HG02571 (cell line): ENCODE results near the gene MIPOL1.
"Not testable (repeated sequence)": the region's sequence is repeated elsewhere in the genome, so short reads cannot be mapped to it uniquely, and the experiment has no call there.

ENCODE experiments used
- ATAC-seq: cut with Tn5 transposase; IDR thresholded peaks from one replicate; pipeline ENCODE4 v1.9.1; 2021; ENCODE audit warnings: mild to moderate bottlenecking, moderate library complexity; ENCODE audit not compliant: unreplicated experiment

Gene MIPOL1

DNA sequence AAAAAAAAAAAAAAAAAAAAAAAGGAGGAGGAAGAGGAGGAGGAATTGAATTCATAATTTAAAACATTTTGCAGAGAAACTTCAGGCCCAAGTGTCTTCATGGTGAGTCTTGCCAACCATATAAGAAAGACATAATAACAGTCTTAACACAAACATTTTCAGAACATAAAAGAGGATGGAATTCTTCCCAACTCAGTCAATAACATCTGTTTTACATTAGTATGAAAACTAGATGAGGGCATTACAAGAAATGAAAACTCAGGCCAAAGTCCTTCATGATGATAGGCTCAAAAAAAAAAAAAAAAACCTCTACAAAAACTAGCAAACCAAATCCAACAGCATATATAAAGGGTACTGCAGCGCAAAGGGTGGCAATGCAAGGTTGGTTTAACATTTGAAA, 245.7 kb downstream of the MIPOL1 start:
- no peak for ATAC-seq

DNA sequence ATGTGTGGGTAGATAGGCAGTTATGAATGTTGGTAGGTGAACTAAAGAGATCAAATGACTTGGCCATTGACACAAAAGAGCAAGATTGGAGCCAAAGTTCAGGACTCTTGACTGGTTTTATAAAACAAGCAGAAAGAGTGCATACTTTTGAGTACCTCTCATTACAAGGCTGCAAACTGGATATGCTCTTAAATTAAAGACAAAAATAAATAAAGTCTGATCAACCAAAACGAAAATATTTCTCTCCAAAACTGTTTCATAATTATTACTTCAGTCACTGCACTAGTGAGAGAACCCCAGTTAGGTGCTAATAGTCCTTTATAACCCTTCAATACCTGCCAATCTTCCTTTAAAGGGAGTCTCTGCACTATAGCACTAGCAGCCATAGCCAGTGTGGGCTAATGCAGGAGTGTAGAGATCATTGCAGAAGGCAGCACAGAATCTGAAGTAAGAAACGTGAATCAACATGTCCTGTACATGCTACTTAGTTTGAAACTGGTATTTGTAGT, 250.2 kb downstream of the MIPOL1 start:
- no peak for ATAC-seq

DNA sequence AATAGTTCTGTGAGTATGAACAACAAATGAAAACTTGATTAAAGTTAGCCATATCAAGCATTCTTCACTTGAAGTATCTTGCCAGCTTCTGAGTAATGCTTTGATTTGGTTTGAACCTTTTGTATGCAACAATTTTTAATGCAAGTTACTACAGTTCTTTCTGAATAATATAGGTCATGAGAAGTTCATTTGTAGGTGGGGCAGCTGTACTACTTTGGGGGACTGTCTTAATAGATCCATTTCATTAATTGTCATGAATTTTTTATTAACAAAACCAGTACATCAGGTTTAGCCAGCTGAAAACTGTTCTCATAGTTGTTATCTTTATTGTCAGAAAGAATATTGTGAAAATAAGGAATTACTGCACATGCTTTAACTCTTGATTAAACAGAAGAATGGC, 254.6 kb downstream of the MIPOL1 start:
- no peak for ATAC-seq

DNA sequence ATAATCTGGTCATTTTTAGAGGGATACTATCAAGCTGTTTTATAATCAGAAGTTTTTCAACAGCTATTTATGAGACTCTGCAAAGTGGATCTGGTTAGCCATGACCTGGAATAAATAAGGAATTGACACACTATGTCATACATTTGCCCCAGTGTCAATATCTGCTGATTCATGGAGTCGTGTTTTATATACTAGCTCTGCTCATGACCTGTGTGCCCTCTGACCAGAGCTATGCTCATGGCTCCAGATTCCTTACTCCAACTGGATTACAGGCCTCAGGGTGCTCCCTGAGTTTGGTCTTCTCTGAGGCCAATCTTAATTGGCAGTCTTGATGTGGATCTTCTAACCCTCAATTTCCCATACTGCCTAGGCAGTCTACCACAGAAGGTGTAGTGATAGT, 256.2 kb downstream of the MIPOL1 start:
- ATAC-seq = no peak

DNA sequence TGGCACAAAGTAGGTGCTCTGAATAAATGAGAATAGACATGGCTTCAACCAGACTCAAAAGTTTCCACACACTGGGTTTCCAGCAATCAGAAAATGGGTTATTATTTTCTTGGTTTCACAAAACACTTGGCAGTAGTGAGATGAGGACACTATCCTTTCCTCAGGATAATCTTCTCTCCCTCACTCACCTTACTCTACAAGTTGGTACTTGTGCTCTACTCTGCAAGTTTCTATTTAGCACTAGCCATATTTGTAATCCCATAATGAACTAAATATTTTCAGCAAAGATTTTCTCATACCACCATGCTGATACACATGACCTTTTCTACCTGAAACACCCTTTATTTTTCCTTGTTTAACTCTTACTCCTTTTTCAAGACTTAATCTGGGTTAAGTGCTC, 259.6 kb downstream of the MIPOL1 start:
- ATAC-seq = no peak

DNA sequence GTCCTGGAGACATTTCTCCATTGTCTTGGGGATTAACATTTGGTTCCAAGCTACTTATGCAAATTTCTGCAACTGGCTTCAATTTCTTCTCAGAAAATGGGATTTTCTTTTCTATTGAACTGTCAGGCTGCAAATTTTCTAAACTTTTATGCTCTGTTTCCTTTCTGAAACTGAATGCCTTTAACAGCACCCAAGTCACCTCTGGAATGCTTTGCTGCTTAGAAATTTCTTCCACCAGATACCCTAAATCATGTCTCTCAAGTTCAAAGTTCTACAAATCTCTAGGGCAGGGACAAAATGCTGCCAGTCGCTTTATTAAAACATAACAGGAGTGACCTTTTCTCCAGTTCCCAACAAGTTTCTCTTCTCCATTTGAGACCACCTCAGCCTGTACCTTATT, 264.7 kb downstream of the MIPOL1 start:
- ATAC-seq = not testable (repeated sequence)

DNA sequence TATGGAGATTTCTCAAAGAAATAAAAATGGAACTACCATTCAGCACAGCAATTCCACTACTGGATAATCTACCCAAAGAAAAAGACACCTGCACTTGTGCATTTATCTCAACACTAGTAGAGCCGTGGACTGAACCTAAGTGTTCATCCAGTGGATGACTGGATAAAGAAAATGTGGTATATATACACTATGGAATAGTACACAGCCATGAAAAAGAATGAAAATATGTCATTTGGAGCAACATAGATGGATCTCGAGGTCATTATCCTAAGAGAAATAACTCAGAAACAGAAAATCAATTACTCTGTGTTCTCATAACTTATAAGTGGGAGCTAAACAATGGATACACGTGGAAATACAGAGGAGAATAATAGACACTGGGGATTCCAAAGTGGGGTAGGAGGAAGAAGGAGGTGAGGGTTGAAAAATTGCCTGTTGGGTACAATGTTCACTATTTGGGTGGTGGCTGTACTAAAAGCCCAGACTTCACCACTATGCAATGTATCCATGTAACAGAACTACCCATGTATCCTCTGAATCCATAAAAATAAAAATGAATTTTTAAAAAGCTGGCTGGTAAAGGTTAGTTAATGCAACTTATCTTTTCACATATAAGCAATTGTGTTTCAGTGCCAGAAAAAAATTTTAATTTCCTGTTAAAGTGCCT, 266.6 kb downstream of the MIPOL1 start:
- ATAC-seq = no peak

DNA sequence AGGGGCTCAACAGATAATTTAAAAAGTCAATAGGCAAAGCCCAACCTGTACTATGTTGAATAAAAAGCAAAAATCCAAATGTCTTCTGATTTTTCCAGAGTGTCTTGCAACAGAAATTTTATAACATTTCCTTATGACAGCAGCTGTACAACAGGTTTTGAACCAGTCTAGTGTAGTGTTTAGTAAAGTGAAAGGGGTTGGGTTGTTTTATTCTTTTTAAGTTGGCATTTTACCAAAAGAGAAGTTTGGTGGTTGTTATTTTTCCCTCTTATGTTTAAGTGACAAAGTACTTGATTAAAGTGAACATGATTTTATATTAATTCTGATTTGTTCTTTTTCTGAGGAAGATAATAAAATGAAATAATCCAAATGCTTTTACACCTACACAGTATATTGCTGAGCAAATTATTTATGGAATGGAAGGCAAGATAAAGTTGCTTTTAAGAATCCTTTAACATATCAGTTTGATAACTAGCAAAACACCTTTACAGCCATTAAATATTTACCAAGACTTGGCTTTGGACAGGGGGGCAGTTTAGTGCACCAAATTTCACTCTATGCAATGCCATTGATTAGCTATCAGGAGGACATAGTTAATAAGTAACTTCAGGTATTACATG, 268.4 kb downstream of the MIPOL1 start:
- no peak for ATAC-seq

DNA sequence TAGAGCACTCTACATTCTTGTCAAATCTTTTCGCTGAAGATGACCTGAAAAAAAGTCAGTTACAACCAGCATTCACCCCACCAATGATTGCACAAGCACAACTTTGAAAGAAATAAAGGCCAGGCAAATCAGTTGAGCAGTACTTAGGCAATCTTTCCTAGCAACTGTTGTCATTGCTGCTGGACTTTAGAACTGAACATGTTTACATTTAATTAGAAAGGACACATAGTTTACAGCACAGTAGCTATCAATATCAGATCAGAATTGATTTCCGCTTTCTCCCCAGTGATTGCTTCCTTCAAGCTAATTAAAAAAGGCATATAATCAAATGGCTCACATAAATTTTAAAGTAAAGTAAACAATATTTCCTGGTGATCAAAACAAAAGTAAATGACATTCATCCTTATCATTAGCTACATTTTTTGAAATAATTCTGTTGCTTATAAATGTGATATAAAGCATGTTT, 268.9 kb downstream of the MIPOL1 start:
- no peak for ATAC-seq

DNA sequence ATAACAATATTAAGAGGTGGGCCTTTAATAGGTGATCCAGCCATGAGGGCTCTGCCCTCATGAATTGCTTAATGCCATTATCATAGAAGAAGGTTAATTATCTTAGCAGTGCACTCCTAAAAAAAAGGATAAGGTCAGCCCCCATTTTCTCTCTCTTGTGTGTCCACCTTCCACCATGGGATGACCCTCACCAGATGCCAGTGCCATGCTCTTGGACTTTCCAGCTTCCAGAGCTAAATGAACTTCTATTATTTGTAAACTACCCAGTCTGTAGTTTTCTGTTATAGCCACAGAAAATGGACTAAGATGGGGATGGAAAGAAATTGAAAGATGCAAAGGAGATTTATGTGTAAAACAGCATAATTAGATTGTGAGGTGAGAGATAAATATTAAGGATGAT, 271.9 kb downstream of the MIPOL1 start:
- no peak for ATAC-seq

DNA sequence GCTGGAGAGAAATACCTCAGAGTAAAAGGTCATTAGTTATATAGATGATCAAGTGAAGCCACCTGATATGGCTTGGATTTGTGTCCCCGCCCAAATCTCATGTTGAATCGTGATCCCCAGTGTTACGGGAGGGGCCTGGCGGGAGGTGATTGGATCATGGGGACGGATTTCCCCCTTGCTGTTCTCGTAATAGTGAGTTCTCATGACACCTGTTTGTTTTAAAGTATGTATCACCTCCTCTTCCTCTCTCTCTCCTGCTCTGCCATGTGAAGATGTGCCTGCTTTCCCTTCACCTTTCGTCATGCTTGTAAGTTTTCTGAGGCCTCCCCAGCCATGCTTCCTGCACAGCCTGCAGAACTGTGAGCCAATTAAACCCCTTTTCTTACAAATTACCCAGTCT, 272.5 kb downstream of the MIPOL1 start:
- no peak for ATAC-seq

DNA sequence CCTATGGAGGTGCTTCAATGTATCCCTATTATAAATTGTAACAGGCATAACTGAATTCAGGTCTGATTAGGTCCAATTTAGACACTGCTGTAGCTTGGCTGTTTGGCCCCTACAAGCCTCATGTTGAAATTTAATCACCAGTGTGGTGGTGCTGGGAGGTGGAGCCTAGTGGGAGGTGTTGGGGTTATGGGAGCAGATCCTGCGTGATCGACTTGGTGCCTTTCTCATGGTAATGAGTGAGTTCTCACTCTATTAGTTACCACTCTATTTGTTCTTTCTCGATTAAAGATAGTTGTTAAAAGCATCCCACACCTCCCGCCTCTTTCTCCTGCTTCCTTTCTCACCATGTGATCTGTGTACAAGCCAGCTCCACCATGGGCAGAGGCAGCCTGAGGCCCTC, 275.2 kb downstream of the MIPOL1 start:
- no peak for ATAC-seq

DNA sequence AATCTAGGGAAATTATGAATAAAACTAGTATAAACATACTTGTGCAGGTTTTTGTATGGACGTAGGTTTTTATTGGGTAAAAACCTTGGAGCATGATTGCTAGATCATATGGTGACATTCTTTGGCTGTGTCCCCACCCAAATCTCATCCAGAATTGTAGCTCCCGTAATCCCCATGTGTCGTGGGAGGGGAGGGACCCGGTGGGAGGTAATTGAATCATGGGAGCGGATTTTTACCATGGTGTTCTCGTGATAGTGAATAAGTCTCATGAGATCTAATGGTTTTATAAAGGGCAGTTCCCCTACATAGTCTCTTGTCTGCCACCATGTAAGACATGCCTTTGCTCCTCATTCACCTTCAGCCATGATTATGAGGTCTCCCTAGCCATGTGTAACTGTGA, 276.5 kb downstream of the MIPOL1 start:
- no peak for ATAC-seq

DNA sequence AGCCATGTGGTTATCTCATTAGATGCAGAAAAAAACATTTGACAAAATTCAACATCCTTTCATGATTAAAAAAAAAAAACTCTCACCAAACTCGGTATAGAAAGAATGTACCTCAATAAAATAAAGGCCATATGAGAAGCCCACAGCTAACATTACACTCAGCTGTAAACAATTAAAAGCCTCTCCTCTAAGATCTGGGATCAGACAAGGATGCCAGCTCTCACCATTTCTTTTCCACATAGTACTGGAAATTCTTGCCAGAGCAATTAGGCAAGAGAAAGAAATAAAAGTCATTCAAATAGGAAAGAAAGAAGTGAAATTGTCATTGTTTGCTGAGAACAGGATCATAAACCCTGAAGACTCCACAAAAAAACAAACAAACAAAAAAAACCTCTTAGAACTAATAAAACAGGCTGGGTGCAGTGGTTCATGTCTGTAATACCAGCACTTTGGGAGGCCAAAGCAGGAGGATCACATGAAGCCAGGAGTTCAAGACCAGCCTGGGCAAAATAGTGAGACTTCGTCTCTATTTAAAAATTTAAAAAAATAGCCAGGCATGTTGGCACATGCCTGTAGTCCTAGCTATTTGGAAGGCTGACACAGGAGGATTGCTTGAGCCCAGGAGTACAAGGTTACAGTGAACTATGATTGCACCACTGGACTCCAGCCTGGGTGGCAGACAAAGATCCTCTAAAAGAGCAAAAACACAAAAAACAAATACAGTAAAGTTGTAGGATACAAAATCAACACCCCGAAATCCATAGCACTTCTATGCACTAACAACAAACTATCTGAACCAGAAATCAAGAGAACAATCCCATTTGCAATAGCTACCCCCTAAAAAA, 282.9 kb downstream of the MIPOL1 start:
- no peak for ATAC-seq

DNA sequence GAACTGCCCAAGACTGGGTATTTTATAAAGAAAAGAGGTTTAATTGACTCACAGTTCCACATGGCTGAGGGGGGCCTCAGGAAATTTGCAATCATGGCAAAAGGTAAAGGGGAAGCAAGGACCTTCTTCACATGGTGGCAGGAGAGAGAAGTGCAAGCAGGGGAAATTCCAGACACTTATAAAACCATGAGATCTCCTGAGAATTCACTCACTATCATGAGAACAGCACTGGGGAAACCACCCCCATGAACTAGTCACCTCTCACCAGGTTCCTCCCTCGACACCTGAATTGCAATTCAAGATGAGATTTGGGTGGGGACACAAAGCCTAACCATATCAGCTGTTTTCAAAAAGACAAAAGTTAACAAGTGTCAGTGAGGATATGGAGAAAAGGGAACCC, 284.7 kb downstream of the MIPOL1 start:
- ATAC-seq = no peak

DNA sequence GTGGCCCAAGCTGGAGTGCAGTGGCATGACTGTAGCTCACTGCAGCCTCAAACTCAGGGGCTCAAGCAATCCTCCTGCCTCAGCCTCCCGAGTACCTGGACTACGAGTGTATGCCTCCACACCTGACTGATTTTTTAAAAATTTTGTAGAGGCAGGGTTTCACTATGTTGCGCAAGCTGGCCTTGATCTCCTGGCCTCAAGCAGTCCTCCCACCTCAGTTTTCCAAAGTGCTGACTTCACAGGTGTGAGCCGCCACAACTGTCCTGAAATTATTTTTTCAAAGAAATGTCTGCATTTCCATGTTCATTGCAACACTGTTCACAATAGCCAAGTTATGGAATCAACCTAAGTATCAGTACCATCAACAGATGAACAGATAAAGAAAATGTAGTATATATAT, 285.9 kb downstream of the MIPOL1 start:
- no peak for ATAC-seq

DNA sequence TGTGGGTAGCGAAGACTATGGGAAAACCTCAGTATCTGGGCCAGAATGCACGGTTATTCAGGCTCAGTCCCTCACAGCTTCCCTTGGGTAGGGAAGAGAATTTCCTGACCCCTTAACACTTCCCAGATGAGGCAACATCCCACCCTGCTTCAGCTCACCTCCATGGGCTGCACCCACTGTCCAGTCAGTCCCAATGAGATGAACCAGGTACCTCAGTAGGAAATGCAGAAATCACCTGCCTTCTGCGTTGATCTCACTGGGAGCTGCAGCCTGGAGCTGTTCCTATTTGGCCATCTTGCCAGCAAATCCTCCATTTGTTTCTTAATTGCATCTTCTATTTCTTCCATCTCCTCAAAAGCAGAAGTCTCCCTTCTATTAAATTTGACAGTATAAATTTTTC, 292.9 kb downstream of the MIPOL1 start:
- ATAC-seq = no peak

DNA sequence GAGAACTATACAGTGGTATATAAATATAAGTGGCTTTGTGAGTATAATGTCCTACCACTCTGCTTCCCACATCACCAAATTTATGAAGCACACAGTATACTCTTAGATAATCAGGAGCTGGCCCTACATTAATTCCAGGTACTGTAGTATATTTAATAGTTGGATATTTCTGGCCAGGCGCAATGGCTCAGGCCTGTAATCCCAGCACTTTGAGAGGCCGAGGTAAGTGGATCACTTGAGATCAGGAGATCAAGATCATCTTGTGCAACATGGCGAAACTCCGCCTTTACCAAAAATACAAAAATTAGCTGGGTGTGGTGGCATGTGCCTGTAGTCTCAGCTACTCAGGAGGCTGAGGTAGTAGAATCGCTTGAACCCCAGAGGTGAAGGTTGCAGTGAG, 293.3 kb downstream of the MIPOL1 start:
- ATAC-seq = no peak

DNA sequence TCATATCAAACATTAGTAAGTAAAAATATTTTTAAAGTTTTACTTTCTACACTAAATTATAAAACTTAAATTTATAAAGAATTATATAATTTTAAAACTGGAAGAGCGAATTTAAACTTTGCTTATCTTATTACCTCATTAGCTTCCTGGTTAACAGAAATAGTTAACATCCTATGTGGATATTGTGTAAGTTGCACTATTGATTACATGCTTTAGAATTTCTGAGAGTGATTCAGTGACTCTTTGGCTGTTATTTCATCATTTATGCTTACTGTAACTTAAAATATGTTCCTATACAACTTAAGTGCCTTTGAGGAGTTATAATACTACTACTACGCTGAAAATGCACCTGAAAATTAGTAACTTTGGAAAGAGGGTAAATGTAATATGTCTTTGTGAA, 295.9 kb downstream of the MIPOL1 start:
- no peak for ATAC-seq

DNA sequence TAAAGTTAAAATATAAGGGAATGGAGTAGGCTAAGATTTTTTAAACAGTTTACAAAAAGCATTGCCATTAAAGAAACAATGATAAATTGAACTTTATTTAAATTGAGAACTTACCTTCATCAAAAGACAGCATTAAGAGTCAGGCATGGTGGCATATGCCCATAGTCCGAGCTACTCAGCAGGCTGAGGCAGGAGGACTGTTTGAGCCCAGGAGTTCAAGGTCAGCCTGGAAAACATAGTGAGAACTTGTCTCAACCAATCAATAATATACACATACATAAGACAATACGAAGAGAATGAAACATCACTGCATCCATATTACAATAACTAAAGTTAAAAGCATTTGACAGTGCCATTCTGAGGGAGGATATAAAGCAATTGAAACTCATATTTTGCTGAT, 299.7 kb downstream of the MIPOL1 start:
- ATAC-seq = no peak

DNA sequence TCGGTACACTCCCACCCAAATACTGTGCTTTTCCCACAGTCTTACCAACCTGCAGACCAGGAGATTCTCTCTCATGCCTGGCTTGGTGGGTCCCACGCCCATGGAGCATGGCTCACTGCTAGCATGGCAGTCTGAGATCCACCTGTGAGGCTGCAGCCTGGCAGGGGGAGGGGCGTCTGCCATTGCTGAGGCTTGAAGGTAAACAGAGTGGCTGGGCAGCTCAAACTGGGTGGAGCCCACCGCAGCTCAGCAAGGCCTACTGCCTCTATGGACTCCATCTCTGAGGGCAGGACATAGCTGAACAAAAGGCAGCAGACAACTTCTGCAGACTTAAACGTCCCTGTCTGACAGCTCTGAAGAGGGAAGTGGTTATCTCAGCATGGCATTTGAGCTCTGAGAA, 304.1 kb downstream of the MIPOL1 start:
- ATAC-seq = no peak

DNA sequence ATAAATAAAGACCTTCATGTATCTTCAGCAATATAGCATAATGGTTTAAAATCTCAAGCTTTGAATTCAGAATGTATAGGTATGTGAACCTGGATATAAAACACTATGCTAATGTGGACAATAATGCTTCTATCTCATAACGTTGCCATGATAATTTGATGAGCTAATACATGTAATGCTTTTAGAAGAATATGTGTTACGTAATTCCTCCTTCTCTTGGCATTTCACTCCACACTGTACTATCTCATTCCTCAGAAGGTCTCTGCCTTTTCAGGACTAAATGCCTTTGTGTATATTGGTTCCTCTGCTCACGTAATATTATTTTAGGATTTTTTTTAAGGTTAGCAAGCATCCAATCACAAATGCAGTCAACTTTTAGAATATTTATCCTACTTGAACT, 310.8 kb downstream of the MIPOL1 start:
- no peak for ATAC-seq
